ENCODE results near the gene AKNA.
A peak's percentile ranks its signal among the peaks of the same experiment; 100 is the strongest.
"Not testable (repeated sequence)": the region's sequence is repeated elsewhere in the genome, so short reads cannot be mapped to it uniquely, and the experiment has no call there.

Gene AKNA

GRCh38 chr9:114321759-114322158, 66.0 kb downstream of the AKNA start:
- DNase-seq = no peak

GRCh38 chr9:114320710-114321109, 67.1 kb downstream of the AKNA start:
- DNase-seq = not testable (repeated sequence)

GRCh38 chr9:114319147-114319546, 68.6 kb downstream of the AKNA start:
- DNase-seq = no peak

- DNase-seq = no peak
Observed at GRCh38 chr9:114318416-114318815, 69.4 kb downstream of the AKNA start.

GRCh38 chr9:114317665-114318357, 70.0 kb downstream of the AKNA start:
- no peak for DNase-seq

- DNase-seq = no peak
Observed at GRCh38 chr9:114316605-114317230, 71.1 kb downstream of the AKNA start.

GRCh38 chr9:114315723-114316363, 71.9 kb downstream of the AKNA start:
- no peak for DNase-seq

- peak in 1 of 14 donors; percentile 69 for DNase-seq
Observed at GRCh38 chr9:114314881-114315722, 72.7 kb downstream of the AKNA start.

GRCh38 chr9:114314256-114314867, 73.4 kb downstream of the AKNA start:
- DNase-seq = peak in 1 of 14 donors; percentile 28

GRCh38 chr9:114313186-114313585, 74.6 kb downstream of the AKNA start:
- no peak for DNase-seq

- DNase-seq = no peak
Observed at GRCh38 chr9:114312513-114312875, 75.3 kb downstream of the AKNA start.

GRCh38 chr9:114311571-114312512, 75.9 kb downstream of the AKNA start:
- no peak for DNase-seq

- DNase-seq = no peak
Observed at GRCh38 chr9:114310471-114311450, 77.0 kb downstream of the AKNA start.

- DNase-seq = no peak
Observed at GRCh38 chr9:114309096-114309495, 78.7 kb downstream of the AKNA start.

- peak in 1 of 14 donors; percentile 17 for DNase-seq
Observed at GRCh38 chr9:114308361-114308950, 79.3 kb downstream of the AKNA start.

- DNase-seq = no peak
Observed at GRCh38 chr9:114307899-114308267, 79.9 kb downstream of the AKNA start.

- DNase-seq = no peak
Observed at GRCh38 chr9:114304416-114305188, 83.2 kb downstream of the AKNA start.

- no peak for DNase-seq
Observed at GRCh38 chr9:114303977-114304376, 83.8 kb downstream of the AKNA start.

- no peak for DNase-seq
Observed at GRCh38 chr9:114303571-114303970, 84.2 kb downstream of the AKNA start.

Data from C1 segment of cervical spinal cord (tissue), 14 donors.